HepG2 (cell line): ENCODE measurements around the gene DHX34. TPM values are rescaled to one million over a fixed set of nuclear protein-coding genes. Genes with fewer than 3 reads are reported as not detected.

Source experiments
- AGO2 ChIP-seq: fragments of 200-400 bp; formaldehyde crosslinking; optimal IDR thresholded peaks from 2 replicates; pipeline ENCODE3; 2017; ENCODE audit warnings: mild to moderate bottlenecking, low read depth, low read length, moderate library complexity
- FOXP1 ChIP-seq, 2 experiments: fragments of 450-650 bp in 1 of 2; IDR thresholded peaks; 2 replicates each; pipeline ENCODE4 v1.6.1; 2017 to 2018; ENCODE audit warnings: antibody characterized with exemption in 1 of 2
- GTF2F1 ChIP-seq: fragments of 150-350 bp; IDR thresholded peaks from 2 replicates; pipeline ENCODE4 v1.6.1; 2014; ENCODE audit warnings: low read length
- HNRNPL ChIP-seq: fragments of 200-400 bp; formaldehyde crosslinking; IDR thresholded peaks from 2 replicates; pipeline ENCODE4 v1.6.1; 2017; ENCODE audit warnings: mild to moderate bottlenecking, low read depth, low read length
- RBFOX2 ChIP-seq: fragments of 200-400 bp; formaldehyde crosslinking; IDR thresholded peaks from 2 replicates; pipeline ENCODE4 v1.6.1; 2017; ENCODE audit warnings: low read depth, mild to moderate bottlenecking, low read length
- SIX4 ChIP-seq: sonication (generic); formaldehyde crosslinking; IDR thresholded peaks from 2 replicates; pipeline ENCODE4 v1.4.0; 2020; ENCODE audit warnings: missing genetic modification reagents
- STAG1 ChIP-seq: sonication (generic); formaldehyde crosslinking; IDR thresholded peaks from 2 replicates; pipeline ENCODE4 v1.4.0; 2020; ENCODE audit warnings: missing genetic modification reagents
- ZFY ChIP-seq: sonication (generic); formaldehyde crosslinking; IDR thresholded peaks from 2 replicates; pipeline ENCODE4 v1.4.0; 2020; ENCODE audit warnings: missing genetic modification reagents
- ZNF546 ChIP-seq: sonication (generic); formaldehyde crosslinking; conservative IDR thresholded peaks from 2 replicates; pipeline ENCODE4 v1.8.1; 2023; ENCODE audit warnings: mild to moderate bottlenecking, missing genetic modification reagents
- ZNF746 ChIP-seq: sonication (generic); formaldehyde crosslinking; IDR thresholded peaks from 2 replicates; pipeline ENCODE4 v1.8.0; 2022; ENCODE audit warnings: mild to moderate bottlenecking, missing genetic modification reagents
- ZNF749 ChIP-seq: sonication (generic); formaldehyde crosslinking; IDR thresholded peaks from 2 replicates; pipeline ENCODE4 v1.8.0; 2022; ENCODE audit warnings: mild to moderate bottlenecking, missing genetic modification reagents, moderate library complexity, borderline replicate concordance
- ZNF781 ChIP-seq: sonication (generic); formaldehyde crosslinking; IDR thresholded peaks from 2 replicates; pipeline ENCODE4 v1.5.1; 2020; ENCODE audit warnings: borderline replicate concordance, mild to moderate bottlenecking, missing genetic modification reagents; ENCODE audit errors: not compliant biosample characterization
- polyA plus RNA-seq, 8 experiments: library from polyadenylated mRNA; depleted of rRNA in 3 of 8; stranded (reverse) in 7 of 8; unstranded in 1 of 8; fragments of >200 nt; fragmentation: Illumina TruSeq in 4 of 8; extraction: Trizol in 4 of 8; gene quantifications; 2 replicates each; pipeline versions ENCODE4 v1.2.1 to v1.2.3, GENCODE V29; 2011 to 2016; ENCODE audit warnings: low read depth in 4 of 8, missing spikeins in 1 of 8, mixed read lengths in 1 of 8; ENCODE audit not compliant: insufficient read depth in 1 of 8
- total RNA-seq, 5 experiments: library from RNA; depleted of rRNA; stranded (reverse); fragments of >200 nt; fragmentation: Illumina TruSeq; extraction: Trizol; gene quantifications; 2 replicates each; pipeline ENCODE4 v1.2.3, GENCODE V29; 2016; ENCODE audit warnings: low read depth in 1 of 5
- TF ChIP-seq, protein P1 (sequence below): sonication (generic); formaldehyde crosslinking; IDR thresholded peaks from 2 replicates; pipeline ENCODE4 v1.5.1; 2020; ENCODE audit warnings: mild to moderate bottlenecking, missing genetic modification reagents
- TF ChIP-seq, protein P2 (sequence below): IDR thresholded peaks from 2 replicates; pipeline ENCODE4 v1.6.1; 2016; ENCODE audit warnings: mild to moderate bottlenecking
- TF ChIP-seq, protein P3 (sequence below): sonication (generic); formaldehyde crosslinking; IDR thresholded peaks from 2 replicates; pipeline ENCODE4 v1.4.0; 2020; ENCODE audit warnings: missing genetic modification reagents
- TF ChIP-seq, protein P4 (sequence below): sonication (generic); formaldehyde crosslinking; IDR thresholded peaks from 2 replicates; pipeline ENCODE4 v1.8.1; 2022; ENCODE audit warnings: mild to moderate bottlenecking, missing genetic modification reagents
- TF ChIP-seq, protein P5 (sequence below): sonication (generic); formaldehyde crosslinking; IDR thresholded peaks from 2 replicates; pipeline ENCODE4 v1.5.0; 2020; ENCODE audit warnings: mild to moderate bottlenecking, missing genetic modification reagents, moderate library complexity
- TF ChIP-seq, protein P6 (sequence below): sonication (generic); formaldehyde crosslinking; IDR thresholded peaks from 2 replicates; pipeline ENCODE4 v1.4.0; 2020; ENCODE audit warnings: mild to moderate bottlenecking, missing genetic modification reagents

The DHX34 gene
- total and polyA plus RNA-seq, 2 of the 13 experiments (the other 11 are each of a cell fraction or from before 2014, with no cell fraction given) = 9.2 to 12.0 TPM

DNA sequence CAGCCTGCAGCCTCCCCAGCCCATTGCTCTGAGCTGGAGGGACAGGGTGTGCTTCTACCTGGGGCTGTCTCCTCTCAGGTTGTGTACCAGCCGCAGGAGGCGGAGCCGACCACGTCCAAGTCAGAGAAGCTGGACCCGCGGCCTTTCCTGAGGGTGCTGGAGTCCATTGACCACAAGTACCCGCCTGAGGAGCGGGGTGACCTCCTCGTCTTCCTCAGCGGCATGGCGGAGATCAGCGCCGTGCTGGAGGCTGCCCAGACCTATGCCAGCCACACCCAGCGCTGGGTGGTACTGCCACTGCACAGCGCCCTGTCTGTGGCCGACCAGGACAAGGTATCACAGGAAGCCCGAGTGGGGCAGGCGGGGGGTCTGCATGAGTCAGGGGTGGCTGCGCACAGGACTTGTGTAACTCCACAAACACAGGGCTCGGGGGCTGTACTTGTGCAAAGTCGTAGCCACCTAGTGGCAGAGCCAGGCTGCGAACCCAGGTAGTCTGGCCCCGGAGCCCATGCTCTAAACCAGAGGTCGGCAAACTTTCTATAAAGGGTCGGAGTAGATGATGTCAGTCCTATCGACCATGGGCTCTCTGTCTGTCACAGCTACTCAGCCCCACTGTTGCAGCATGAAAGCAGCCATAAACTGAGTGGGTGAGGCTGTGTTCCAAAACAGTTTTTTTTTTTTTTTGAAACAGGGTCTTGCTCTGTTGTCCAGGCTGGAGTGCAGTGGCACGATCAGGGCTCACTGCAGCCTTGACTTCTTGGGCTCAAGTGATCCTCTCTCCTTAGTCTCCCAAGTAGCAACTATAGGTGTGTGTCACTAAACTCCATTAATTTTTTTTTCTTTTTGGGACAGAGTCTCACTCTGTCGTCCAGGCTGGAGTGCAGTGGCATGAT is 8.9 kb downstream of the DHX34 start (continued):
- TF ChIP-seq, protein P1, sequence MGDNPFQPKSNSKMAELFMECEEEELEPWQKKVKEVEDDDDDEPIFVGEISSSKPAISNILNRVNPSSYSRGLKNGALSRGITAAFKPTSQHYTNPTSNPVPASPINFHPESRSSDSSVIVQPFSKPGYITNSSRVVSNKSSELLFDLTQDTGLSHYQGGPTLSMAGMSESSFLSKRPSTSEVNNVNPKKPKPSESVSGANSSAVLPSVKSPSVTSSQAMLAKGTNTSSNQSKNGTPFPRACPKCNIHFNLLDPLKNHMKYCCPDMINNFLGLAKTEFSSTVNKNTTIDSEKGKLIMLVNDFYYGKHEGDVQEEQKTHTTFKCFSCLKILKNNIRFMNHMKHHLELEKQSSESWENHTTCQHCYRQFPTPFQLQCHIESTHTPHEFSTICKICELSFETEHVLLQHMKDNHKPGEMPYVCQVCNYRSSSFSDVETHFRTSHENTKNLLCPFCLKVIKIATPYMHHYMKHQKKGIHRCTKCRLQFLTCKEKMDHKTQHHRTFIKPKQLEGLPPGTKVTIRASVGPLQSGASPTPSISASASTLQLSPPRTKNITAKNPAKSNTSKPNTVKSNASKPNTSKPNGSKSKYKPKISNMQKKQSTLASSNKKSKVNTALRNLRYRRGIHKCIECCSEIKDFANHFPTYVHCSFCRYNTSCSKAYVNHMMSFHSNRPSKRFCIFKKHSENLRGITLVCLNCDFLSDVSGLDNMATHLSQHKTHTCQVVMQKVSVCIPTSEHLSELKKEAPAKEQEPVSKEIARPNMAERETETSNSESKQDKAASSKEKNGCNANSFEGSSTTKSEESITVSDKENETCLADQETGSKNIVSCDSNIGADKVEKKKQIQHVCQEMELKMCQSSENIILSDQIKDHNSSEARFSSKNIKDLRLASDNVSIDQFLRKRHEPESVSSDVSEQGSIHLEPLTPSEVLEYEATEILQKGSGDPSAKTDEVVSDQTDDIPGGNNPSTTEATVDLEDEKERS (CRISPR knock-in tag) = no peak
- TF ChIP-seq GTF2F1 (no peak), FOXP1 (IDR thresholded peaks at IDR 0.05) (no peak), FOXP1 (CRISPR knock-in tag; IDR thresholded peaks at IDR 0.05) (no peak), ZNF546 (CRISPR knock-in tag) (no peak), ZNF746 (CRISPR knock-in tag) (no peak), STAG1 (CRISPR knock-in tag) (peak; percentile 22; the same call in 1 of the 2 replicates), RBFOX2 (peak; percentile 32; the same call in 1 of the 2 replicates), ZNF781 (CRISPR knock-in tag) (no peak), ZFY (CRISPR knock-in tag) (no peak), SIX4 (CRISPR knock-in tag) (no peak), AGO2 (peak; percentile 53), HNRNPL (0 out of 2 replicates have a peak, but pooled peaks have one; percentile 45), ZNF749 (CRISPR knock-in tag) (0 out of 2 replicates have a peak, but pooled peaks have one; percentile 31)
- TF ChIP-seq, protein P2, sequence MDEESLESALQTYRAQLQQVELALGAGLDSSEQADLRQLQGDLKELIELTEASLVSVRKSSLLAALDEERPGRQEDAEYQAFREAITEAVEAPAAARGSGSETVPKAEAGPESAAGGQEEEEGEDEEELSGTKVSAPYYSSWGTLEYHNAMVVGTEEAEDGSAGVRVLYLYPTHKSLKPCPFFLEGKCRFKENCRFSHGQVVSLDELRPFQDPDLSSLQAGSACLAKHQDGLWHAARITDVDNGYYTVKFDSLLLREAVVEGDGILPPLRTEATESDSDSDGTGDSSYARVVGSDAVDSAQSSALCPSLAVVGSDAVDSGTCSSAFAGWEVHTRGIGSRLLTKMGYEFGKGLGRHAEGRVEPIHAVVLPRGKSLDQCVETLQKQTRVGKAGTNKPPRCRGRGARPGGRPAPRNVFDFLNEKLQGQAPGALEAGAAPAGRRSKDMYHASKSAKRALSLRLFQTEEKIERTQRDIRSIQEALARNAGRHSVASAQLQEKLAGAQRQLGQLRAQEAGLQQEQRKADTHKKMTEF = no peak
- TF ChIP-seq, protein P3, sequence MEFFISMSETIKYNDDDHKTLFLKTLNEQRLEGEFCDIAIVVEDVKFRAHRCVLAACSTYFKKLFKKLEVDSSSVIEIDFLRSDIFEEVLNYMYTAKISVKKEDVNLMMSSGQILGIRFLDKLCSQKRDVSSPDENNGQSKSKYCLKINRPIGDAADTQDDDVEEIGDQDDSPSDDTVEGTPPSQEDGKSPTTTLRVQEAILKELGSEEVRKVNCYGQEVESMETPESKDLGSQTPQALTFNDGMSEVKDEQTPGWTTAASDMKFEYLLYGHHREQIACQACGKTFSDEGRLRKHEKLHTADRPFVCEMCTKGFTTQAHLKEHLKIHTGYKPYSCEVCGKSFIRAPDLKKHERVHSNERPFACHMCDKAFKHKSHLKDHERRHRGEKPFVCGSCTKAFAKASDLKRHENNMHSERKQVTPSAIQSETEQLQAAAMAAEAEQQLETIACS = no peak
- TF ChIP-seq, protein P4, sequence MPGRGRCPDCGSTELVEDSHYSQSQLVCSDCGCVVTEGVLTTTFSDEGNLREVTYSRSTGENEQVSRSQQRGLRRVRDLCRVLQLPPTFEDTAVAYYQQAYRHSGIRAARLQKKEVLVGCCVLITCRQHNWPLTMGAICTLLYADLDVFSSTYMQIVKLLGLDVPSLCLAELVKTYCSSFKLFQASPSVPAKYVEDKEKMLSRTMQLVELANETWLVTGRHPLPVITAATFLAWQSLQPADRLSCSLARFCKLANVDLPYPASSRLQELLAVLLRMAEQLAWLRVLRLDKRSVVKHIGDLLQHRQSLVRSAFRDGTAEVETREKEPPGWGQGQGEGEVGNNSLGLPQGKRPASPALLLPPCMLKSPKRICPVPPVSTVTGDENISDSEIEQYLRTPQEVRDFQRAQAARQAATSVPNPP (CRISPR knock-in tag) = no peak
- TF ChIP-seq, protein P5, sequence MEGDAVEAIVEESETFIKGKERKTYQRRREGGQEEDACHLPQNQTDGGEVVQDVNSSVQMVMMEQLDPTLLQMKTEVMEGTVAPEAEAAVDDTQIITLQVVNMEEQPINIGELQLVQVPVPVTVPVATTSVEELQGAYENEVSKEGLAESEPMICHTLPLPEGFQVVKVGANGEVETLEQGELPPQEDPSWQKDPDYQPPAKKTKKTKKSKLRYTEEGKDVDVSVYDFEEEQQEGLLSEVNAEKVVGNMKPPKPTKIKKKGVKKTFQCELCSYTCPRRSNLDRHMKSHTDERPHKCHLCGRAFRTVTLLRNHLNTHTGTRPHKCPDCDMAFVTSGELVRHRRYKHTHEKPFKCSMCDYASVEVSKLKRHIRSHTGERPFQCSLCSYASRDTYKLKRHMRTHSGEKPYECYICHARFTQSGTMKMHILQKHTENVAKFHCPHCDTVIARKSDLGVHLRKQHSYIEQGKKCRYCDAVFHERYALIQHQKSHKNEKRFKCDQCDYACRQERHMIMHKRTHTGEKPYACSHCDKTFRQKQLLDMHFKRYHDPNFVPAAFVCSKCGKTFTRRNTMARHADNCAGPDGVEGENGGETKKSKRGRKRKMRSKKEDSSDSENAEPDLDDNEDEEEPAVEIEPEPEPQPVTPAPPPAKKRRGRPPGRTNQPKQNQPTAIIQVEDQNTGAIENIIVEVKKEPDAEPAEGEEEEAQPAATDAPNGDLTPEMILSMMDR (CRISPR knock-in tag) = peak; percentile 44; the same call in 1 of the 2 replicates
- TF ChIP-seq, protein P6, sequence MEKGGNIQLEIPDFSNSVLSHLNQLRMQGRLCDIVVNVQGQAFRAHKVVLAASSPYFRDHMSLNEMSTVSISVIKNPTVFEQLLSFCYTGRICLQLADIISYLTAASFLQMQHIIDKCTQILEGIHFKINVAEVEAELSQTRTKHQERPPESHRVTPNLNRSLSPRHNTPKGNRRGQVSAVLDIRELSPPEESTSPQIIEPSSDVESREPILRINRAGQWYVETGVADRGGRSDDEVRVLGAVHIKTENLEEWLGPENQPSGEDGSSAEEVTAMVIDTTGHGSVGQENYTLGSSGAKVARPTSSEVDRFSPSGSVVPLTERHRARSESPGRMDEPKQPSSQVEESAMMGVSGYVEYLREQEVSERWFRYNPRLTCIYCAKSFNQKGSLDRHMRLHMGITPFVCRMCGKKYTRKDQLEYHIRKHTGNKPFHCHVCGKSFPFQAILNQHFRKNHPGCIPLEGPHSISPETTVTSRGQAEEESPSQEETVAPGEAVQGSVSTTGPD (CRISPR knock-in tag) = no peak
